ENCODE data around the gene LRRTM3.

LRRTM3 gene

DNA sequence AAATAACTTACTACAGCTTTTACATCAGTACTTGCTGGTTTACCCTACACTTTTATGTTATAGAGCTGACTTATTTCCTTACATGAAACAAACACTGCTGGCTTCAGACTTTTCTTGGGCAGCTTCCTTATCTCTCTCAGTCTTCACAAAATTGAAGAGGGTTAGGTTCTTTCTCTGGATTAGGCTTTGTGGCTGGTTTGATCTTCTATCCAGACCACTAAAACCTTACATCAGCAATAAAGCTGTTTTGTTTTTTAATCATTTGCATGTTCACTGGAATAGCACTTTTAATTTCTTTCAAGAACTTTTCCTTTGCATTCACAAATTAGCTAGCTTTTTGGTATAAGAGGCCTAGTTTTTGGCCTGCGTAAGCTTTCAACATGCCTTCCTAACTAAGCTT lies 218.7 kb downstream of the LRRTM3 start:
- DNase-seq: no peak
